GM18511 (cell line): ENCODE measurements around the gene MSH4.
"Not testable (repeated sequence)": the region's sequence is repeated elsewhere in the genome, so short reads cannot be mapped to it uniquely, and the experiment has no call there.

Experiments used
- ATAC-seq: cut with Tn5 transposase; IDR thresholded peaks from one replicate; pipeline ENCODE4 v1.9.1; 2021; ENCODE audit warnings: mild to moderate bottlenecking, moderate library complexity; ENCODE audit not compliant: unreplicated experiment

MSH4 gene

GRCh38 chr1:75796376-75797272, at the start of gene MSH4:
Gene MSH4 (plus strand): TSS chr1:75796882. CDS start chr1:75796986, 104 bp downstream.
- no peak for ATAC-seq

GRCh38 chr1:75757210-75757609, 39.5 kb upstream of the MSH4 start:
- not testable (repeated sequence) for ATAC-seq

DNA sequence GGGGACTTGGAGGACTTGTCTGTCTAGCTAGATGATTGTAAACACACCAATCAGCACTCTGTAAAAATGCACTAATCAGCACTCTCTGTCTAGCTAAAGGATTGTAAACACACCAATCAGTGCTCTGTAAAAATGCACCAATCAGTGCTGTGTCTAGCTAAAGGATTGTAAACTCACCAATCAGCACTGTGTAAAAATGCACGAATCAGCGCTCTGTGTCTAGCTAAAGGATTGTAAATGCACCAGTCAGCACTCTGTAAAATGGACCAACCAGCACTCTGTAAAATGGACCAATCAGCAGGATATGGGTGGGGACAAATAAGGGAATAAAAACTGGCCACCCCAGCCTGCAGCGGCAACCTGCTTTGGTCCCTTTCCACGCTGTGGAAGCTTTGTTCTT, 38.1 kb upstream of the MSH4 start:
- ATAC-seq, result not testable (repeated sequence)

DNA sequence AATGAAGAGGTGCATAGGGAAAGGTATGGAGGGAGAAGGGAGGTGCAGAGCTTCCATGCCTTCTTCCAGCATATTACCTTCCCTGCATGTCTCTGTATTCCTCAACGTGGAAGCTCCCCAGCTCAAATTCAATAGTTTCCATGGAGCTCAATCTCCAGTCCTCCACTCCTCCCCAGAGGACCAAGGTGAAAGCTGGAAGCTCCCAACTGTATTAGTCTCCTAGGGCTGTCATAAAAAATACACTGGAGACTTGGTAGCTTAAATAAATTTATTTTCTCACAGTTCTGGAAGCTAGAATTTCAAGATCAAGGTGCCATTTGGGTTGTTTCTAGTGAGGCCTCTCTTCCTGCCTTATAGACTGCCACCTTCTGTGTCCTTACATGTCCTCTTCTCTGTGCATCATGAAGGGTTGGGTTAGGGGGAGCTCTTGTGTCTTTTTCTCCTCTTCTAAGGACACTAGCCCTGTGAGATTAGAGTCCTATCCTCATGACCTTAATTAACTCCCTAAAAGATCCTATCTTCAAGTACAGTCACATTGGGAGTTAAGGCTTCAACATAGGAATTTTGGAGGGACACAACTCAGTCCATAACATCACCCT, 32.5 kb upstream of the MSH4 start:
- no peak for ATAC-seq

- no peak for ATAC-seq
These were observed 30.9 kb upstream of the MSH4 start for GRCh38 chr1:75765697-75766355.

DNA sequence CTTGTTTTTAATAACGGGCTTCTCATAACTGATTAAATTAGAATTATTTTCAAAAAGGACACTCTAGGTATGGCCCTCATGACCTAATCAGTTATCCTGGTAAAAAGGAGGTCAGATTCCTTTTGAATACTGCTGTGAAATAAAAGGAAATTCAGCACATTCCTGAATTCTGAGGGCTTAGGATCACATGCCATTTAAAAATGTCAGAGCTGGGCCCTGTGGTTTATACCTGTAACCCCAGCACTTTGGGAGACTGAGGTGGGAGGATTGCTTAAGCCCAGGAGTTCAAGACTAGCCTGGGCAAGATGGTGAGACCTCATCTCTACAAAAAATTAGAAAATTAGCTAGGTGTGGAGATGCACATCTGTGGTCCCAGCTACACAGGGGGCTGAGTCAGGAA, 28.7 kb upstream of the MSH4 start:
- ATAC-seq, result no peak

DNA sequence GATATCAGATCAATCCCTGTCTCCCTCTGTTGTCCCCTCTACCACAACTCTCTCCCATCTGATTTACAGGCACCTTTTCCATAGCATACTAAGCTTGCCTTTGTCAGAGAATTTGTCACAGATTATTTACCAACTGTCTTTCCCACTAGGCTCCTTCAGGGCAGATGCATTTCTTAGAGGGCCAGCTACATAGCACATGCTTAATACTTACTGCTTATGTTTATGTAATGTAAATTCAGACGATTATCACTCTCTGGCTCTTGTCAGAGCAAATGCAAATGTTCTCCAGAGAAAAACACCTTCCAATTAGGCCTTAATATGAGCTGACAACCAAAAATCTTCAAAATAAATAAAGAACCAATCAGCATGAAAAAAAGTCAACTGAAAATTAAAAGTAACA, 25.9 kb upstream of the MSH4 start:
- ATAC-seq, result no peak

GRCh38 chr1:75771978-75772377, 24.7 kb upstream of the MSH4 start:
- no peak for ATAC-seq

- ATAC-seq, result not testable (repeated sequence)
These were observed 18.9 kb upstream of the MSH4 start for GRCh38 chr1:75777812-75778211.

GRCh38 chr1:75778694-75779093, 18.0 kb upstream of the MSH4 start:
- not testable (repeated sequence) for ATAC-seq

DNA sequence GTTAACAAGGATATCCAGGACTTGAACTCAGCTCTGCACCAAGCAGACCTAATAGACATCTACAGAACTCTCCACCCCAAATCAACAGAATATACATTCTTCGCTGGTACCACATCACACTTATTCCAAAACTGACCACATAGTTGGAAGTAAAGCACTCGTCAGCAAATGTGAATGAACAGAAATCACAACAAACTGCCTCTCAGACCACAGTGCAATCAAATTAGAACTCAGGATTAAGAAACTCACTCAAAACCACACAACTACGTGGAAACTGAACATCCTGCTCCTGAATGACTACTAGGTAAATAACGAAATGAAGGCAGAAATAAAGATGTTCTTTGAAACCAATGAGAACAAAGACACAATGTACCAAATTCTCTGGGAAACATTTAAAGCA, 16.5 kb upstream of the MSH4 start:
- ATAC-seq, result not testable (repeated sequence)

- ATAC-seq, result not testable (repeated sequence)
These were observed 12.8 kb upstream of the MSH4 start for GRCh38 chr1:75783920-75784319.

DNA sequence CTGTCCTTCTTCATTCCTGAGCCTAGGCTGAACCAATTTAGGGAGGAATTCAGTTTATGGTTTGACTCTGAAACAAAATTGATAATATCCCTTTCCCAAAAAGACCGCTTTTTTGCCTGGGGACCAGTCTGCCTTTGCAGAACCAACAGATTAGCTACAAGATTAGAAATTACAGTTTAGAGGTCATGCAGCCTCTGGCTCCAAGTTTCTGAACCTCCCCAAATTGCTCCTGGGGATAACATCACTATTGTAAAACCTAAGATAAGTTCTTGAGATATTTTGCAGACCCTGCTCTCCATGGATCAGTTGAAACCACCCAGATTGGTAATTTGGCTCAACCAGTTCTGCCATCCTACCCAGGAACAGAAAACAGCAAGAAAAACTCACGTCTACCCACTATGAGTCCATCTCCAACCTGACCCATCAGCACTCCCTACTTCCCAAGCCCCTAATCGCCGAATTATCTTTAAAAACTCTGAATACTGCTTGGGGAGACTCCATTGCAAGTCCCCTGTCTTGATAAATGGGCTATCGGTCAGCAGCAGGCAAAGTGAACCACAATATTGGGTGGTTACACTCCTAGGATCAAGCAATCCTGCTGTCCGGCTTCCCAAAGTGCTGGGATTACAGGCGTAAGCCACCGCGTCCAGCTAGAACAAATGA, 11.2 kb upstream of the MSH4 start:
- peak; percentile 15 for ATAC-seq

- ATAC-seq, result peak; percentile 59
These were observed 10.5 kb upstream of the MSH4 start, which contains the start of gene RABGGTB for GRCh38 chr1:75785983-75786853. Gene RABGGTB (plus strand): TSS chr1:75786256. CDS start chr1:75786272, 16 bp downstream.

DNA sequence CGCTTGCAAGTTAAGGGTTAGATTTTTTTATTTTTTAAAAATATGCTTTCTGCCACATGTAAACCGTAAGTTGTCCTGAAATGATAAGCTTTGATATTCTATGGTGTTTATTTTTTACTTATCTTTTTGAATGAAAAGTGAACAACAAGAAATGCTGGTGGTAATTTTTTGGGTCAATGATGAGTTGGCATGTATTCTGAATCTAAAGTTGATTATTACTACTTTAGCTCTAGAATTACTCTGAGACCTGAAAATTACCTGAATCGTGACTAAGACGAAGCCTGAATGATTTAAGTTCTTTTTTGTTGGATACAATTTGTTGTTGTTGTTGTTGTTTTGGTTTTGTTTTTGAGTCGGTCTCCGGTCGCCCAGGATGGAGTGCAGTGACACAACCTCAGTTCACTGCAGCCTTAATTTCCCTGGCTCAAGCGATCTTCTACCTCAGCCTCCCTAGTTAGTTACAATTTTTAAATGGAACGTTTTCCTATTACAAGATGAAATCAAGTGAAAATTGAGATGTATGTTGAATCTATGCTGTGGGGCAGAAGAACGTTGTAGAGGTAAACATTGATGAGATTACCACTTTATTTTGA, 9.7 kb upstream of the MSH4 start:
- no peak for ATAC-seq

DNA sequence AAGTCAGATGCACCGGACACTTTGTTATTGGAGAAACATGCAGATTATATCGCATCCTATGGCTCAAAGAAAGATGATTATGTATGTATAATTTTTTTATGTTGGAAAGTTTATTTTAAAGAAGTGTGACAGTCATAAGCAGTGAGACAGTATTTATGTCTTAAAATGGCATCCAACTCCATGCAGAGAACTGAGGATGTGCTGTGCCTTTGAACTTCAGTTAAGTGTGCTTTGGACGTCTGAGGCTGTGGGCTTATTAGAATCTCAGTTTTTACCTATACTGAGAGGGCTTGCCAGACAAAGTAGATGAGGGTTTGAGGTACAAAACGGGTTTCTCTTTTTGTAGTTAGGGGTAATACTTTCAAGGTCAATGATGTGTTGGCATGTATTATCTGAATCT, 9.2 kb upstream of the MSH4 start:
- no peak for ATAC-seq

- ATAC-seq, result no peak
These were observed 6.7 kb upstream of the MSH4 start for GRCh38 chr1:75789988-75790387.

- ATAC-seq, result no peak
These were observed 5.7 kb upstream of the MSH4 start for GRCh38 chr1:75791022-75791421.

DNA sequence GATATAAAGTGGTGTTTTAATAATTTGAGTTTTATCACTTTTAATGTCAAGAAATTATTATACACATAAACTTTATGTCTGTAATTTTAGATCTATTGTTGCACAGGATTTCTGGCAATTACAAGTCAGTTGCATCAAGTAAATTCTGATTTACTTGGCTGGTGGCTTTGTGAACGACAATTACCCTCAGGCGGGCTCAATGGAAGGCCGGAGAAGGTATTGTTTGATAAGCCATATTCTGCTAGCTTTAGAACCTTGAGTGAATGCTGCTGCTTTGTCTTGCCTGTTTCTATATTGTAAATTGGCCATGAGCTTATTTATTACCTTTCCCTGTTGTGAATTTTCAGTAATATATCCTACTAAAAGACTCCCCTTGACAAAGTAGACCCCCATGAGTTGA, 4.6 kb upstream of the MSH4 start:
- no peak for ATAC-seq

DNA sequence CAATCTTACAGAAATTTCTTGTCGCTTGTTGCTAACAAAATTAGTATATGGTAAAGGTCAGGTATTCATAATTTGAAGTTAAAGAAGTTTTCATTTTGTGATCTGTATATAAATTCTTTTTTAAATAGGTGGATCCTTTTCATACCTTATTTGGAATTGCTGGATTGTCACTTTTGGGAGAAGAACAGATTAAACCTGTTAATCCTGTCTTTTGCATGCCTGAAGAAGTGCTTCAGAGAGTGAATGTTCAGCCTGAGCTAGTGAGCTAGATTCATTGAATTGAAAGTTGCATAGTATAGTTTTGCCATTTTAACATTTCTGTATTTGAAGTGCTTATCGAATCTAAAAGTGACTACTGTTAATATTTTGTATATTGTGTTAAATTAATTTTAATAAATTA, 2.3 kb upstream of the MSH4 start:
- no peak for ATAC-seq
